ENCODE measurements around the gene HEXIM1. TPM values are rescaled to one million over a fixed set of nuclear protein-coding genes. Genes with fewer than 3 reads are reported as not detected.

HEXIM1 gene
- total and polyA plus RNA-seq, 5 donors from 2014 or later = 5.9 to 88.0 (median 6.1) TPM

DNA sequence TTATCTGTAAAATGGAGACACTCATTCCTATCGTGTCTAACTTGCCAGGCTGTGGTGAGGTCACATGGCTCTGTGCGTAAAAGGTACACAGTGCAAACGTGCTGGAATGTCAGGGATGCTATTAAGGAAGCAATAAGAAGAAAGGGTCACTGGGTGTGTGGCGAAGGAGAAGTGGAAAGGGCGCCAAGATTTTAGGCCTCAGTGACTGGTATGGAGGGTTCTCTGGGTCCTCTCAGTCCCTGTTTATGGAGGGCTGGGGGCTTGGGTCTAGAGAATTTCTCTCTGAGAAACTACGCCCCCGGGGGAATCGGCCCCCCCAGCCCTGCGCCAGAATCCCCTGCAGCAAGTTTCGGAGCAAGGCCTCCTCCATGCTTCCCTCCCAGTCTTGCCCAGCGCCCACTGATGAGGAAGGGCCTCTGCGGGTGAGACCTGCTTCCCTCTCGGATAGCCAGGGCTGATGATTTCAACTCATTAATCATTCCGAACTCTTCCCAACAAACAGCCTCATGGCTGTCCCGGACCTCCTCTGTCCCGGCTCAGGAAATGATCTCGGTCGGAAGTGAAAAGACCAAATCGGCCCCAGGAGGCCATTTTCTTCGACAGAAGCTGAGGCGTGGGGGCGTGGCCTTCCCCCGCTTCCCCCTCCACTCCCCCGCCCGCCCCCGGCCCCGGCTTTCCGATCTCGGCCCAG lies 1.2 kb upstream of the HEXIM1 start:
- H3K36me3 ChIP-seq (ENCODE audit: control insufficient read depth, insufficient read depth, low read length) = no peaks in the 10 kb centered on the region
- H3K9me3 ChIP-seq (ENCODE audit: control insufficient read depth in 2 of 2, low read length in 2 of 2) = no peaks in the 10 kb centered on the region
- Mint-ChIP-seq H3K4me3 (peak overlapping the region; percentile 96 to 100 (median 98)), H3K9me3 (peaks cover 0 to 5% (median 0%) of the 10 kb centered on the region in 7 donors), H3K27ac (peak overlapping the region; percentile 99 to 100 (median 100)), H3K27me3 (peaks cover 23% of the 10 kb centered on the region), H3K36me3 (no peaks in the 10 kb centered on the region), H3K4me1 (peaks cover 19 to 67% (median 41%) of the 10 kb centered on the region in 4 donors)
- peak overlapping the region; percentile 99 for H3K27ac ChIP-seq (ENCODE audit: insufficient read depth, low read length, poor library complexity, severe bottlenecking)
- peak overlapping the region; percentile 99 for H3K4me3 ChIP-seq (ENCODE audit: low read depth, low read length)
- DNase-seq (peak in 2 of 3 donors; percentile 60 to 85), ATAC-seq (ENCODE audit: low read depth in 2 of 2) (peak in 1 of 2 donors; percentile 1)
- H3K4me1 ChIP-seq (ENCODE audit: control insufficient read depth, insufficient read depth, low read length, poor library complexity, severe bottlenecking) = peaks cover 66% of the 10 kb centered on the region
- no peaks in the 10 kb centered on the region for H3K27me3 ChIP-seq (ENCODE audit: control insufficient read depth, insufficient read depth, low read length)

DNA sequence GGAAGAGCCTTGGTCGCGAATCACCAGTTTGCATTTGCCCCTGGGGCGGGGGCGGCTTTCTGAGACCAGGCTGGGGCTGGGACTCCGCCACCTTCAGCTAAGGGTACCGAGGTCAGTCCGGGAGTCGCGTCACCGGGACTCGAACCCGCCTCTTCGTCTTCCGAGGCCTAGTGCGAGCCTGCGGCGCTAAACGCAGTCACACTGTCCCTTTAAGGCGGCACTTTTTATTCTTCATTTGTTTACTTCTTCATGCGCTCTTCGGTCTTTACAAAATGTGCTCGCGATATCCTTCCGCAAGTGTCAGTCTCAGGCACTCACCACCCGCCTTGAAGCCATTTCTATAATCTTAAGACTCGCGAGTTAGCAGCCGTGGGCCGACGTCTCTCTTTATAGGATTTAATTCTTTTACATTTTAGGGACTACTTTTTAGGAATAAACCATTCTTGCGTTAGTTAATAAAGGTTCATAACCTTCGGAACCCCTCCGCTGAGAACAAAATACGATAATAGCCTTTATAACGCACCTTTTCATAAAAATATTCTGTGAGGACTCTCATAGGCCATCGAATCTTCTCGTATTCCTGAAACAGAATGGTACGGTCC lies 593 bp upstream of the HEXIM1 start:
- H3K27ac ChIP-seq (ENCODE audit: insufficient read depth, low read length, poor library complexity, severe bottlenecking) = peak overlapping the region; percentile 99
- no peaks in the 10 kb centered on the region for H3K9me3 ChIP-seq (ENCODE audit: control insufficient read depth in 2 of 2, low read length in 2 of 2)
- Mint-ChIP-seq H3K27me3 (peaks cover 23% of the 10 kb centered on the region), H3K27ac (peak overlapping the region; percentile 99 to 100 (median 100)), H3K4me3 (peak overlapping the region; percentile 96 to 100 (median 98)), H3K36me3 (no peaks in the 10 kb centered on the region), H3K4me1 (peaks cover 19 to 70% (median 40%) of the 10 kb centered on the region in 4 donors), H3K9me3 (peaks cover 0 to 5% (median 0%) of the 10 kb centered on the region in 7 donors)
- ATAC-seq (ENCODE audit: low read depth in 2 of 2) = peak; percentile 13 to 19
- H3K4me3 ChIP-seq (ENCODE audit: low read depth, low read length) = peak overlapping the region; percentile 99
- H3K36me3 ChIP-seq (ENCODE audit: control insufficient read depth, insufficient read depth, low read length) = no peaks in the 10 kb centered on the region
- peak; percentile 68 to 91 (median 86) for DNase-seq
- no peaks in the 10 kb centered on the region for H3K27me3 ChIP-seq (ENCODE audit: control insufficient read depth, insufficient read depth, low read length)
- H3K4me1 ChIP-seq (ENCODE audit: control insufficient read depth, insufficient read depth, low read length, poor library complexity, severe bottlenecking) = peaks cover 72% of the 10 kb centered on the region

DNA sequence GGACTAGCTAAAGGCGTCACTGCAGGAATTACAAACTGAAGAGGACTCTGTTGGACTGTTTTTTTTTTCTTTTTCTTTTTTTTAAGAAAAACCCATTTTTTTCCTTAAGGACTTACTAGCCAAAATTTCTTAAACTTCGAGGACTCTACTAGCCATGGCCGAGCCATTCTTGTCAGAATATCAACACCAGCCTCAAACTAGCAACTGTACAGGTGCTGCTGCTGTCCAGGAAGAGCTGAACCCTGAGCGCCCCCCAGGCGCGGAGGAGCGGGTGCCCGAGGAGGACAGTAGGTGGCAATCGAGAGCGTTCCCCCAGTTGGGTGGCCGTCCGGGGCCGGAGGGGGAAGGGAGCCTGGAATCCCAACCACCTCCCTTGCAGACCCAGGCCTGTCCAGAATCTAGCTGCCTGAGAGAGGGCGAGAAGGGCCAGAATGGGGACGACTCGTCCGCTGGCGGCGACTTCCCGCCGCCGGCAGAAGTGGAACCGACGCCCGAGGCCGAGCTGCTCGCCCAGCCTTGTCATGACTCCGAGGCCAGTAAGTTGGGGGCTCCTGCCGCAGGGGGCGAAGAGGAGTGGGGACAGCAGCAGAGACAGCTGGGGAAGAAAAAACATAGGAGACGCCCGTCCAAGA lies 878 bp downstream of the HEXIM1 start:
- Mint-ChIP-seq H3K4me3 (peak overlapping the region; percentile 96 to 100 (median 98)), H3K4me1 (peaks cover 19 to 61% (median 38%) of the 10 kb centered on the region in 4 donors), H3K27ac (peak overlapping the region; percentile 99 to 100 (median 100)), H3K9me3 (peaks cover 0 to 5% (median 0%) of the 10 kb centered on the region in 7 donors), H3K27me3 (peaks cover 23% of the 10 kb centered on the region), H3K36me3 (no peaks in the 10 kb centered on the region)
- Histone ChIP-seq H3K27ac (ENCODE audit: insufficient read depth, low read length, poor library complexity, severe bottlenecking) (peak overlapping the region; percentile 99), H3K36me3 (ENCODE audit: control insufficient read depth, insufficient read depth, low read length) (no peaks in the 10 kb centered on the region), H3K4me1 (ENCODE audit: control insufficient read depth, insufficient read depth, low read length, poor library complexity, severe bottlenecking) (peaks cover 67% of the 10 kb centered on the region), H3K27me3 (ENCODE audit: control insufficient read depth, insufficient read depth, low read length) (no peaks in the 10 kb centered on the region), H3K4me3 (ENCODE audit: low read depth, low read length) (peak overlapping the region; percentile 96), H3K9me3 (ENCODE audit: control insufficient read depth in 2 of 2, low read length in 2 of 2) (no peaks in the 10 kb centered on the region)
- ATAC-seq (ENCODE audit: low read depth in 2 of 2) (peak; percentile 18 to 29), DNase-seq (peak; percentile 66 to 84 (median 76))

DNA sequence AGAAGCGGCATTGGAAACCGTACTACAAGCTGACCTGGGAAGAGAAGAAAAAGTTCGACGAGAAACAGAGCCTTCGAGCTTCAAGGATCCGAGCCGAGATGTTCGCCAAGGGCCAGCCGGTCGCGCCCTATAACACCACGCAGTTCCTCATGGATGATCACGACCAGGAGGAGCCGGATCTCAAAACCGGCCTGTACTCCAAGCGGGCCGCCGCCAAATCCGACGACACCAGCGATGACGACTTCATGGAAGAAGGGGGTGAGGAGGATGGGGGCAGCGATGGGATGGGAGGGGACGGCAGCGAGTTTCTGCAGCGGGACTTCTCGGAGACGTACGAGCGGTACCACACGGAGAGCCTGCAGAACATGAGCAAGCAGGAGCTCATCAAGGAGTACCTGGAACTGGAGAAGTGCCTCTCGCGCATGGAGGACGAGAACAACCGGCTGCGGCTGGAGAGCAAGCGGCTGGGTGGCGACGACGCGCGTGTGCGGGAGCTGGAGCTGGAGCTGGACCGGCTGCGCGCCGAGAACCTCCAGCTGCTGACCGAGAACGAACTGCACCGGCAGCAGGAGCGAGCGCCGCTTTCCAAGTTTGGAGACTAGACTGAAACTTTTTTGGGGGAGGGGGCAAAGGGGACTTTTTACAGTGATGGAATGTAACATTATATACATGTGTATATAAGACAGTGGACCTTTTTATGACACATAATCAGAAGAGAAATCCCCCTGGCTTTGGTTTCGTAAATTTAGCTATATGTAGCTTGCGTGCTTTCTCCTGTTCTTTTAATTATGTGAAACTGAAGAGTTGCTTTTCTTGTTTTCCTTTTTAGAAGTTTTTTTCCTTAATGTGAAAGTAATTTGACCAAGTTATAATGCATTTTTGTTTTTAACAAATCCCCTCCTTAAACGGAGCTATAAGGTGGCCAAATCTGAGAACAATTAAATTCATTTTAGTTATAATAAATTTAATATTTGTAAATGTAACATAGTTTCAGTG lies 1.7 kb downstream of the HEXIM1 start:
- Mint-ChIP-seq H3K4me3 (peak overlapping the region; percentile 96 to 100 (median 98)), H3K27ac (peak overlapping the region; percentile 99 to 100 (median 100)), H3K9me3 (peaks cover 0 to 5% (median 0%) of the 10 kb centered on the region in 7 donors), H3K36me3 (no peaks in the 10 kb centered on the region), H3K4me1 (peaks cover 19 to 58% (median 38%) of the 10 kb centered on the region in 4 donors), H3K27me3 (peaks cover 23% of the 10 kb centered on the region)
- Histone ChIP-seq H3K4me3 (ENCODE audit: low read depth, low read length) (peak overlapping the region; percentile 96), H3K36me3 (ENCODE audit: control insufficient read depth, insufficient read depth, low read length) (no peaks in the 10 kb centered on the region), H3K4me1 (ENCODE audit: control insufficient read depth, insufficient read depth, low read length, poor library complexity, severe bottlenecking) (peaks cover 59% of the 10 kb centered on the region), H3K27ac (ENCODE audit: insufficient read depth, low read length, poor library complexity, severe bottlenecking) (peak overlapping the region; percentile 99), H3K9me3 (ENCODE audit: control insufficient read depth in 2 of 2, low read length in 2 of 2) (no peaks in the 10 kb centered on the region), H3K27me3 (ENCODE audit: control insufficient read depth, insufficient read depth, low read length) (no peaks in the 10 kb centered on the region)
- no peak for ATAC-seq (ENCODE audit: low read depth in 2 of 2)
- peak; percentile 18 to 63 (median 44) for DNase-seq

DNA sequence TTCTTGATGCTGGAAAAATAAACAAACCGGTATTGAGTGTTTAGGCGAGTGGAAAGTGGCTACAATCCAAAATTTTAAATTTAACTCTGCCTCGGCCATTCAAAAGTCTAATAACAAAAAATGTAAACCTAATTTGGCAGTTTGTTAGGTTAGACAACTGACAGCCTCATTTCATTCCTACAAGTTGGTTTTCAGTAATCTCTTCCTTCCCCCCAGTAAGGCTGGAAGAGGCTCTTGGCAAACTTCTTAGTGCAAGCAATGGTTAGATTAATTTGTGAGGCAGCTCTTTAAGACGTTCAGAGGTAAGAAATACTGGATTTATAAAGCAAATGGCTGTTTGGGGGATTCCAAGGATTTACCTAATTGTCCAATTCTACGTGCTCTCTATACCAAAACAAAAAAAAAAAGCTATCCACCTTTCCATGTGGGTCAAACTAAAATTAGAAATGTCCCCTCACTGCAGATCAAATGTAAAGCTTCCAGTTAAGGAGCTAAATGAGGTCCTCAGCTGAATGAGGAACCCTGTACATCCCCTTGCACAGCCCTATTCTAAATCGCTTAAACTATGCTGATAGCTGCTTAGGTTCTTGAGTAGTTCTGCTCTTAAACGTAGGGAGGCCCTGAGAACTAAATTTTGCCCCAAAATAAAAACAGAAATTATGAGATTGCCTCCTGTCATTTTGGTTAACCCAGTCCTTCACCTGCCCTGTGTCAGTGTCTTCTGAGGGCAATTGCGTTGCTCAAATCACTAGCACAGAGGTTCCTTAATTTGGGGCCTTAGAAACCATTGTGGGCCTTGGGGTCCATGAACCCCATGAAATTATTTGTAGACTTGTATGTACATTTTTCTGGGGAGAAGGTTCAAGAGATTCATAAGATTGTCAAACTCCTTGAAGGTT lies 2.9 kb downstream of the HEXIM1 start:
- Histone ChIP-seq H3K27me3 (ENCODE audit: control insufficient read depth, insufficient read depth, low read length) (no peaks in the 10 kb centered on the region), H3K27ac (ENCODE audit: insufficient read depth, low read length, poor library complexity, severe bottlenecking) (peak overlapping the region; percentile 99), H3K4me3 (ENCODE audit: low read depth, low read length) (peak overlapping the region; percentile 96), H3K4me1 (ENCODE audit: control insufficient read depth, insufficient read depth, low read length, poor library complexity, severe bottlenecking) (peaks cover 58% of the 10 kb centered on the region), H3K36me3 (ENCODE audit: control insufficient read depth, insufficient read depth, low read length) (no peaks in the 10 kb centered on the region), H3K9me3 (ENCODE audit: control insufficient read depth in 2 of 2, low read length in 2 of 2) (no peaks in the 10 kb centered on the region)
- peak overlapping the region; percentile 84 to 100 (median 91) for H3K27ac Mint-ChIP-seq
- peaks cover 17% of the 10 kb centered on the region for H3K27me3 Mint-ChIP-seq
- H3K4me3 Mint-ChIP-seq = peak overlapping the region; percentile 91 to 100 (median 97)
- H3K36me3 Mint-ChIP-seq = peaks cover 2% of the 10 kb centered on the region
- DNase-seq (no peak), ATAC-seq (ENCODE audit: low read depth in 2 of 2) (no peak)
- H3K9me3 Mint-ChIP-seq = peaks cover 0 to 5% (median 0%) of the 10 kb centered on the region in 7 donors
- peaks cover 25 to 59% (median 40%) of the 10 kb centered on the region in 4 donors for H3K4me1 Mint-ChIP-seq

DNA sequence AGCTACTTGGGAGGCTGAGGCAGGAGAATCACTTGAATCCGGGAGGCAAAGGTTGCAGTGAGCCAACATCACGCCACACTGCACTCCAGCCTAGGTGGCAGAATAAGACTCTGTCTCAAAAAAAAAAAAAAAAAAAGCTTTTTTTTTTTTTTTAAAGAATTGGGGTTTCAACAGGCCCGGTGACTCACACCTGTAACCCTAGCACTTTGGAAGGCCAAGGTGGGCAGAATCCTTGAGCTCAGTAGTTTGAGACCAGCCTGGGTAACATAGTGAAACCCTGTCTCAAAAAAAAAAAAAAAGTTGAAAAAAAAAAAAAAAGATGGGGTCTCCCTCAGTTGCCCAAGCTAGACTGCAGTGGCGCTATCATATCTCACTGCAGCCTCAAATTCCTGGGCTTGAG lies 6.8 kb downstream of the HEXIM1 start:
- peaks cover 13% of the 10 kb centered on the region for H3K36me3 Mint-ChIP-seq
- Histone ChIP-seq H3K27me3 (ENCODE audit: control insufficient read depth, insufficient read depth, low read length) (no peaks in the 10 kb centered on the region), H3K36me3 (ENCODE audit: control insufficient read depth, insufficient read depth, low read length) (no peaks in the 10 kb centered on the region), H3K4me3 (ENCODE audit: low read depth, low read length) (no peak overlapping the region), H3K4me1 (ENCODE audit: control insufficient read depth, insufficient read depth, low read length, poor library complexity, severe bottlenecking) (peaks cover 50% of the 10 kb centered on the region), H3K9me3 (ENCODE audit: control insufficient read depth in 2 of 2, low read length in 2 of 2) (no peaks in the 10 kb centered on the region), H3K27ac (ENCODE audit: insufficient read depth, low read length, poor library complexity, severe bottlenecking) (peak overlapping the region; percentile 47)
- peak overlapping the region in 2 of 3 donors; percentile 12 to 74 for H3K27ac Mint-ChIP-seq
- DNase-seq (no peak), ATAC-seq (ENCODE audit: low read depth in 2 of 2) (no peak)
- H3K4me3 Mint-ChIP-seq = no peak overlapping the region
- H3K9me3 Mint-ChIP-seq = no peaks in the 10 kb centered on the region
- peaks cover 27 to 69% (median 38%) of the 10 kb centered on the region in 4 donors for H3K4me1 Mint-ChIP-seq
- no peaks in the 10 kb centered on the region for H3K27me3 Mint-ChIP-seq
